GM12801 (cell line): ENCODE measurements around the gene BTF3.

Source experiments
- CTCF ChIP-seq: IDR thresholded peaks from one replicate; pipeline ENCODE4 v1.5.1; 2011; ENCODE audit warnings: control low read depth; ENCODE audit not compliant: insufficient read length; ENCODE audit errors: extremely low read depth

Gene BTF3

GRCh38 chr5:73544429-73545402 lies 46.5 kb downstream of the BTF3 start:
- TF ChIP-seq CTCF: no peak

GRCh38 chr5:73545403-73545779 lies 47.1 kb downstream of the BTF3 start:
- TF ChIP-seq CTCF: no peak

GRCh38 chr5:73550016-73550415 lies 51.8 kb downstream of the BTF3 start:
- no peak for TF ChIP-seq CTCF

GRCh38 chr5:73552642-73553041 lies 54.4 kb downstream of the BTF3 start:
- TF ChIP-seq CTCF: no peak
